VCaP (cell line): Measurements from ENCODE around the gene ADARB2.

ENCODE experiments used
- H3K27ac ChIP-seq: fragments of 450-650 bp; 2 replicates; pipeline ENCODE4 v1.5.1; 2017
- TF ChIP-seq, protein P1 (sequence below): fragments of 450-650 bp; conservative IDR thresholded peaks from 2 replicates; pipeline ENCODE4 v1.5.1; 2017; ENCODE audit warnings: mild to moderate bottlenecking, moderate library complexity

Gene ADARB2

DNA sequence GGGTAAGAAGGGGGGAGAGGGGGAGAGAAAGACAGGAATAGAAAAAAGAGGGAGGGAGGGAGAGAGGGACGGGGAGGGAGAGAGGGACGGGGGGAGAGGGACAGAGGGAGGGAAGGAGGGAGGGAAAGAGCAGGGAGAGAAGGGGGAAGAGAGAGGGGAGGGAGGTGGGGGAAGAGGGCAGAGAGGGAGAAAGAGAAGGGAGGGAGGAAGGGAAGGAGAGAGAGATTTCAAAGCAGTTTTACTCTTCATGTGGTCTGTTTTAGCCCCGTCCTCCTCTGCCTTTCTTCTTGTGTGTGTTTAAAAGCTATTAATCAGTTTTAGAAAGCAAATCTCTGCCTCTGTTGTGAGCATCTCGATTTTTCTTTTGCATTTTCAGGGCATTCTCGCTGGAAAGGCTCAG is 444.2 kb downstream of the ADARB2 start:
- no peak overlapping the region for H3K27ac ChIP-seq

DNA sequence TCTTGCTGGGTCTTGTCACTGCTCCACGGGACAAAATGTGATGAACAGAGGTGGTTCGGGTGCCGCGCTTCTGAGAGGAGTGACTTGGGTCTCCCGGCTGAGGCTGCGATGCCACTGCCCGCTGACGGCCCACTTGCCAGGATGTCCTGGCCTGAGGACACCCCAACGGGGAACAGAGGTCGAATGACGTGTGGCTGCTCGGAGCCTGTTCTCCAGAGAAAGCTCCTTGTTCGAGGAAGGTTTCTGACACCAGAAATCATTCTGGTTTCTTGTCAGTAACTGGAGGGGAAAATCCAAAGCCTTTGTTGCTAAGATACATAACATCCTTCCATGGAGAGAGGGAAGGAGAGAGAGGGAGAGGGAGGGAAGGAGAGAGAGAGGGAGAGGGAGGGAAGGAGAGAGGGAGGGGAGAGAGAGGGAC is 444.7 kb downstream of the ADARB2 start:
- H3K27ac ChIP-seq = no peak overlapping the region
- TF ChIP-seq, protein P1, sequence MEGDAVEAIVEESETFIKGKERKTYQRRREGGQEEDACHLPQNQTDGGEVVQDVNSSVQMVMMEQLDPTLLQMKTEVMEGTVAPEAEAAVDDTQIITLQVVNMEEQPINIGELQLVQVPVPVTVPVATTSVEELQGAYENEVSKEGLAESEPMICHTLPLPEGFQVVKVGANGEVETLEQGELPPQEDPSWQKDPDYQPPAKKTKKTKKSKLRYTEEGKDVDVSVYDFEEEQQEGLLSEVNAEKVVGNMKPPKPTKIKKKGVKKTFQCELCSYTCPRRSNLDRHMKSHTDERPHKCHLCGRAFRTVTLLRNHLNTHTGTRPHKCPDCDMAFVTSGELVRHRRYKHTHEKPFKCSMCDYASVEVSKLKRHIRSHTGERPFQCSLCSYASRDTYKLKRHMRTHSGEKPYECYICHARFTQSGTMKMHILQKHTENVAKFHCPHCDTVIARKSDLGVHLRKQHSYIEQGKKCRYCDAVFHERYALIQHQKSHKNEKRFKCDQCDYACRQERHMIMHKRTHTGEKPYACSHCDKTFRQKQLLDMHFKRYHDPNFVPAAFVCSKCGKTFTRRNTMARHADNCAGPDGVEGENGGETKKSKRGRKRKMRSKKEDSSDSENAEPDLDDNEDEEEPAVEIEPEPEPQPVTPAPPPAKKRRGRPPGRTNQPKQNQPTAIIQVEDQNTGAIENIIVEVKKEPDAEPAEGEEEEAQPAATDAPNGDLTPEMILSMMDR = no peak

More for the DNA sequence above, 444.2 kb downstream of the ADARB2 start:
- TF ChIP-seq, protein P1 = no peak

DNA sequence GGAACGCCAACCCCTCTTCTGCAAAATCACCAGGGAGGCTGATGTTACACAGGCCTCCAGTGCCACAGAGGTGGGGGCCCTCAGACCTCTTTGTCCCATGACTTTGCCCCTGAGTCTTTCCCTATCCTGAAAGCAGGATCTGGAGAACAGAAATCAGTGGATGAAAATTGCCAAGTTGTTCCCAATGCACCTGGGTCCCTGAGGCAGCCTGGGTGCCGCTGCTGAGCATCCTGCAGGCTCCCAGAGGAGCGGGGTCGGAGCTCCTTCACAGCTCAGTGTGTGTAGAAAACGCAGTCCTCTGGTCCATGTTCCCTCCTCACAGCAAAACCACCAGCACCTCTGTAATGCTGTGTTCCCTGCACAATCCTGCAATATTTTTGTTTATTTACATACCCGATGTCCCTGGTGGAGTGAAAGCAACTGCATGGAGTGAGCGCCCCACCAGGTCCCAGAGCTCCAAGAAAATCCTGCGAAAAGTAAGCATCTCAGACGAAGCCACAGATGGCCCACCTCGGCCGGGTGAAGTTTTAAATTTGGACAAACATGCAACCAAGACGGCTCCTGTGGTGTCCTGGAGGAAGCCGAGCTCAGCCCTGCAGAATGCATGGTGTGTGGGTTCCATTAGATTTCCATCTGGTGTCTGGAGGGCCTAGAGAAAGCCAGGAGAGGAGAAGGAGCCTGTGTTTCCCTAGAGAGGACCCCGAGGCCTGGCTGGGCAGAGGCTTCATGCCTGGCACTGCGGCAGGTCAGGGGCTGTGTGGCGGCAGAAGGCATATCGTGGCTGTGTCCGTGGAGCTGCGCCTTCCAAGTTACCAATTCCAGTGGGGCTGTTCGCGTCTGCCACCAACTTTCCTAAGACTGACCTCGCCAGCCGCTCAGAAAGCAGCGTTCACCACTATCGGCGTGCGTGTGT is 445.9 kb downstream of the ADARB2 start:
- TF ChIP-seq, protein P1 = no peak
- H3K27ac ChIP-seq = no peak overlapping the region

DNA sequence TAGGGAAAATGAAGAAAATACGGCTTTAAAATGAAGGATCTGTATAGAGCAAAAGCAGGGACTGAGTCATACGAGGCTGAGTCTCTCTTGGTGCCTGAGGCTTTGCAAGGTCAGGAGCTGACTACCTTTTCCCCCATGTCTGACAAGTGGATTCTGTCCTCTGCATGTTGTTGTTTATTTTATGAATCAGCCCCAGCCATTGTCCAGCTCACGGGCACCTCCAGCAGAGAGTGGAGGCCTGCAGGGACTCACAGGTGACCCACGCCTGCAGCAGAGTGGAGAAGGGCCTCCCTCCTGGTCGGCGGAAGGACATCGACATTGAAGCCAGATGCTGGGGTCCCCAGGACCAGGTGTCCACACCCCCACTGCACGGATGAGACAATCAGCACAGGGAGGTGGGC is 447.3 kb downstream of the ADARB2 start:
- TF ChIP-seq, protein P1 = no peak
- no peak overlapping the region for H3K27ac ChIP-seq

DNA sequence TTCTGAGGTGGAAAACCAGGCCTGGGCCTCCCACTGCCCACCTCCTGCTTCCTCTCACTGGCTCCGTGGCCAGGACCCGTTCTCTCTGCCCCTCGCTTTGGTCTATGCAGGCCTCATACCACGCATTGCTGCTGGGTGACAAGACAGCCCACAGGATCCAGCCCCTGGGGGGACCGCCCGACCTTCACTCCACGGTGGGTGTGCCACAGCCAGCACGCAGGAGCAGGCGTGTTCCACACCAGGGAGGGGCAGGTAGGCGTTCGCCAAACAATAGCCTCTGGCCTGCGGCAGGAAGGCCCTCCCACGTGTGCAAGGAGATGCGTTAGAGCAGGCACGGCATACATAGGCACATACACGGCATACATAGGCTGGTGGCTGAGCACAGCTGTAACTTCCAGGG is 447.7 kb downstream of the ADARB2 start:
- TF ChIP-seq, protein P1 = no peak

DNA sequence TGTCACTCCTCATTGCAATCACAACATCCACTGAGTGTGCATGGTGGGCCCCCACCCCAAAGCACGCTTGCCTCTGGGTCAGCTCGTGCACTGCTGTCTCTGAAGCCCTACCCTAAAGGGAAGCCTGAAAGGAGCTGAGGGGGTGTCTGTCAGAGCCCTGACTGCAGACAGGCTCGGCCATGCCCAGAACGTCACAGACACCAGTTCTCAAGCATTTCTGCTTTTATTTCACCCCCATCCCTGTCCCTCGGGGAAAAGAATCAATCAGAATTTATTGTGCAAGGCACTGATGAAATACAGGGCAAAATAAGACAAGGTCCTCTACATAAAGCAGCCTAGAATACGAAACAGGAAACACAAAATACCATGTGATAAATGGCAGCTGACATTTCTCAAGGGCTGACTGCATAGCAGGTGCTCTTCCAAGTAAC is 449.3 kb downstream of the ADARB2 start:
- TF ChIP-seq, protein P1 = no peak
- H3K27ac ChIP-seq = no peak overlapping the region

More for the DNA sequence above, 447.7 kb downstream of the ADARB2 start:
- H3K27ac ChIP-seq = no peak overlapping the region

DNA sequence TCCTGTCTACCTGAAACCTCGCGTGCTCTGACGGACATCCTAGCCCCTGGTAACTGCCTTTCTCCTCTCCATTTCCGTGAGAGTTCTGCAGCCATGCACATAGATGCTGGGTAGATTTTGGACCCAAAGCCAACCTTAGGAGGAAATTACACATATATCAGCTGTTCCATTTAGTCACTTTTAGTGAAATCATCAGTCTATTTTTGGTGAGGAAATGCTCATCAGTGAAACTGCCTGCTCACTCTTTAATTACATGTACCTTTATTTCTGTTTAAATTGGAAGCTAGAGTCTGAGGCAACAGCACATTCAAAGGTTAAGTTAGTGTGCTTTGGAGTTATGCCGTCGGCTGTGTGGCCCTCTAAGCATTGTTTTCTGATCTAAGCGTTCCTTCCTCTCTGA is 449.8 kb downstream of the ADARB2 start:
- TF ChIP-seq, protein P1 = no peak

More for the DNA sequence above, 449.8 kb downstream of the ADARB2 start:
- no peak overlapping the region for H3K27ac ChIP-seq
